Measurements from ENCODE around the gene NXPH1.

Gene NXPH1

DNA sequence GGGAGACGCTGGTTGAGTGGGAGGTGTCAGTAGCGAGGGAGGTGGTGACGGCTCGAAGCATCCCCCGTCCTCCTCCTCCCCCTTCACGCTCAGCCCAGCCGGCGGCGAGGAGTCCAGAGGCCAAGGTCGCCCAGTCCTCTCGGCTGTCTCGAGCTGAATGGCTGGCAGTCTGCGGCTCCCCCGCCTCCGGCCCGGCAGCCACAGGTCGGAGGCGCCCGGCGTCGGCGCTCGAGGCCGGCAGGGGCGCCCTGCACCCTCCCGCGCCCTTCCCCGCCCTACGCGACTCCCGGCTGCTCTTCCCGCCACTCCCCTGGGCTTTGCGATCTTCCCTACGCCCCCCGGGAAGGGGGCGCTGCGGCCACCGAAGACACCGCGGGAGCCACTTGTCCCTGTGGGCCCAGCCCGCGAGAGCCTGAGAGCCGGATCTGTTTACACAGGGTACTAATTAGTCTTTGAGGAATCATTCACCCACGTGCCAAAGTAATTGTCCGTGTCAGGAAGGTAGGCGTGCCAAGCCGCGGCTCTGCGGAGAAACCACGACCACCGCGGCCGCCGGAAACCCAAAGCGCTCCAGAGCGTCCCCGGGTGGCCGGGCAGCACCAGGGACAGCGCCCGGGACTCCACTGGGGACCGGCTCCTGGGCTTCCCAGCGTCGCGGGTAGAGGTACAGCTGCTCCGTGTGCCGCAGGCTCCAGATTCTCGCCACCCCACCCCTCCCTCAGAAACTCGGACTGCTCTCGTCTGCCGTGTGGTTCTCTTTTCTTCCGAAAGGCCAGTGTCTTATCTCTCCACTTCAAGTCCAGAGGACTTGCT, at the start of gene NXPH1:
Gene NXPH1 (plus strand): TSS at position 133 of the 813 bp plus-strand sequence.
- no peak for DNase-seq

DNA sequence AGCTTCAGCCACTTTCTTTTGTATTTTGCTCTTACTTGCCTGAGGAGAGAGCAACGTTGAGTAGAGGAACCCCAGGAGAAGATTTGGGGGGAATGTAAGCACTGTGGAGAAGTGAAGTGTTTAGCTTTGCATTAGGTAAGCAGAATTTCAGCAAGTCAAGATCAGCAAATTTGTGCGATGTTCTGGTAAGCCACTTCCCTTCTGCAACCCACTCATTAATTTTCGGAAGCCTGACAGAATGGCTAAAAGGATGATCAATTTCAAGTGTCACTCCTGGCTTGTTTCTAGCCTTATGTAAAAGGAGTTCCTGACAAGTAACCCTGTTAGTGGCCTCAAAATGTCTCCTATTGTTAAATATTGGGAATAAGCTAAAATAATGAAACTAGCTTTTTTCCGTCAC, 48.5 kb upstream of the NXPH1 start:
- DNase-seq, result no peak

DNA sequence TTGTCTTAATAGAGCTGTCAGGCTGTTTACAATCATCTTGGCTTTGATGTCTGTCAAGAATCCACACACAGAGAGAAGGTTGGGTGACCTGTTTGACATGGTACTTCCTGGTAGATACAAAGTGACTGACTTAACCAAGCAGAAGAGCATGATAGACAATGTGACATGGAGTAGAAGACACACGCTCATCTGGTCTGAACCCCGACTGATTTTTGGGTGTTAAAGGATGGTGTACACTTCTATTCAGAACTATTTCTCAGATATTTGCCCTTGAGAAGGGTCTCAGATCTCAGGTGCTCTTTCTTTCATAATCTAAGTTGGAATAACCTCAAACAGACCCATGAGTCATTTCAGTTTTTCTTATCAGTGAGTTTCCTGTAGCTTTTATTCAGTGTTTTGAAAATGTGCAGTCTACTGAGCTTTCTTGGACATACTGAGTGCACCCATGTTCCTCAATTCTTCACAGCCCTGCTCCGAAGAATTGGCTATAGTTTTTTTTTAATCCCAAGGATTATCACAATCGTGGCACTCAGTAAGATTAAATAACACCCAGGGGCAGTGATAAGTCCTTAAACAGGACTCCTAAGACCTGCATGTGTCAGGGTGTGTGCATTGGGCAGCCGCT, 46.4 kb upstream of the NXPH1 start:
- DNase-seq, result no peak

DNA sequence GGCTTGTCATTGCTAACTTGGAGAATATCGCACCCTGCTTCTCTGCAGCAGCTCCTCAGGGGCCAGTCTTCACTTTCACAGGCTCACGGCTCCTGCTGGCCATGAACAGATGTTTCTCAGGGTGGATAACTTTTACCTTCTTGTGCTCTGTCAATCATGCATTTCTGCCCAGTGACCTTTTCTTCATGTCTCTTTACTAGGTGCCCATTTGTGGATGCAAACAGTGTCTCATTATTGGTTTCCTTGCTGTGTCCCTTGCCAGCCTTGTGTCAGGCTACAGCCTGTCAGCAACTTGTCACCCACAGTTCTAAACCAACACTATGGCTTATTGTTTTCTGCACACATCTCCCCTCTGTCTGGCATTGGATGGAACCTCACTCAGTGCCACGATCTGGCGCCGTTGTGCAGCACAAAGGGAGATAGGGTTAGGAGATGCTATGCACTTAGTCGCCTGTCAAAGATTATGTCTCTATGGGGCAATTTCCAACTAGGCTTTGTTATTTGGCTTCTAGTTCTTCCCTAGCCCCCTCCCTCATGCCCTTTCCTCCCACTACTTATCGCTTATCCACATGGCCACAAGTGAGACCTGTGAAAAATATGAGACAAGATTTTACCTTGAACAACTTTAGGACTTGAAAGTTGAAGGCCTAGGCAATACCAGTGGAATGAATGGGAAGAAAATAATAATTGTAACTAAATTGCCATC, 45.7 kb upstream of the NXPH1 start:
- DNase-seq, result no peak

DNA sequence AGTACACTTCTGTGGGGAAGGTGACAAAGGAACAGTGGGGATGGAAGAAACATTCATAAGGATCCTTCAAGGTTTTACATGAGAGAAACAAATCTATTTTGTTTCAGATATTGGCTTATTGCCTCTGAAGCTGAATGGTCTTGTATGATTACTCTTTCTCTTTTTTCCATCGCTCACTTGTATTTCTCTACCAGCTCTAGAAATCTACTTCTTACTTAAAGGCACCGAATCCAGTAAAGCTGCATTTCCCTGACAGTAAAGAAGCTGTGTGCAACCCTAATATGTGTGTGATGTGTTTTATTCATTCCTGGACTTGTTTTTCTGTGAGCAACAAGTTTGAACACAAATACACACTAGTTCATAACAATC, 45.2 kb upstream of the NXPH1 start:
- DNase-seq, result no peak

DNA sequence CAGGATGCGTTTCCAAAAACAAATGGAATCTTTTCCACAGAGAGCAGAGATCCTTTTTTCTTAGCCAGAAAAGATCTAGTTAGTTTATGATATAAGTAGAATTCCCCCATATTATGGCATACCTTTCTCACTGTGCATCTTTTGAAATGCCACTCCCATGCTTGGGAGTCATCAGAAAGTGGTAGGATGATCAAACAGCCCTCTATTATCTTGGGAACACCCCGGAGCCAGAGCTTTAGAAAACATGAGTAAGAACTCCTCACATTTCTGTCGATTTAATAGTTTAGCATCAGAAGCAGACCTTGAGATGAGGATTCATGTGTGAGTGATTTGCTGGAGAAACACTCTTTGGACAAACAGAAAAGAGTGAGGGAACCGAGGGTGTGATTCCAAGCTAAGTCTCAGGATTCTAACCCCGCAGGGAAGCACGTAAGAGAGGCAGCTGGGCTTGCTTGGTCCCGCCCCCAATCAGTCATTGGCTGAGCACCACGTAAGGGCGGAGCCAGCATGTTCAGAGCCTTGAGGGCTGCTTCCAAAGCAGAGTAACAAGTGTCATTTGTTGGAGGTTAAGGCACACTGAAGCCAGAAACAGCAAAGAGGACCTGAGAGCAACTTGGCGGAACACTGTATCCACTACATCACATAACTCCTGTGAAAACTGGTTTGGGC, 43.7 kb upstream of the NXPH1 start:
- no peak for DNase-seq

DNA sequence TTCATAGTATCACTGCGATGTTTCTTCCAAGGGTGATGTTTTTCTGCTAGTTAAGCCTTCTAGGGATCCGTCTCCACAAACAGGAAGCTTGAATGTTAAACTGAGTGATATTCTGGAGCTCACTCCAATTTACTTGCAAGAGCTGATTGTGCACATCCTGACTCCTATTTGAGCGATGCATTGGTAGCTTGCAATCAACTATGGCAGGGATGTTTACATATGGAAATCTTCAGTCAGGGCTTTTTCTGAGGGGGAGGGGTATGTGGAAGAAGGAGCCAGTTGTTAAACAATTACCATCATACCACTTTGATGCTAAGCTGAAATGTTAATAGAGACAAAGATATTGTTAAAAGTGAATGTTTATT, 43.2 kb upstream of the NXPH1 start:
- no peak for DNase-seq

DNA sequence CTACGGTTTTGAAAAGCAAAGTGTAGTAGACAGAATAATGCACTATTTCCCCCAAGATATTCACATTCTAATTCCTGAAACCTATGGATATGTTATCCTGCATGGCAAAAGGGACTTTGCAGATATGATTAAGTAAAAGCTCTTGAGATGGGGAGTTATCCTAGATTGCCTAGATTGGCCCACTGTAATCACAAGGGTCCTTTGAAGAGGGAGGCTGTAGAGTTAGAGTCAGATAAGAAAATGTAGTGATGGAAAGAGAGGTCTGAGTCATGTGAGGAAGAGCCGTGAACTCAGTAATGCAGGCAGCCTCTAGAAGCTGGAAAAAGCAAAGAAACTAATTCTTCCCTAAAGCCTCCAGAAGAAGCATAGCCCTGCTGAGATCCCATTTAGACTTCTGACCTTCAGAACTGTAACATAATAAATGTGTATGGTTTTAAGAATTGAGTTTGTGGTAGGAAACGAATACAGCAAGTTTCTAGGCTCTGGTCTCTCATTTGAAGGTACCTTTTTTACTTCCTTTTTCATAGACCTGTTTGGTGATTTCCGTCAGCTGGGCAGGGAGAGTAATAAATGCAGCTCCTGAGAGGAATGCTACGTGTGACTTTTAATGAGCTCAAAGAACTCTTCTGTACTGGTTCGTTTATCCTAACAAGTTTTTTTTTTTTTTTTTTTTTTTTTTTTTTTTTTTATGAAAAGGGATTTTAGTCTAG, 41.9 kb upstream of the NXPH1 start:
- no peak for DNase-seq

DNA sequence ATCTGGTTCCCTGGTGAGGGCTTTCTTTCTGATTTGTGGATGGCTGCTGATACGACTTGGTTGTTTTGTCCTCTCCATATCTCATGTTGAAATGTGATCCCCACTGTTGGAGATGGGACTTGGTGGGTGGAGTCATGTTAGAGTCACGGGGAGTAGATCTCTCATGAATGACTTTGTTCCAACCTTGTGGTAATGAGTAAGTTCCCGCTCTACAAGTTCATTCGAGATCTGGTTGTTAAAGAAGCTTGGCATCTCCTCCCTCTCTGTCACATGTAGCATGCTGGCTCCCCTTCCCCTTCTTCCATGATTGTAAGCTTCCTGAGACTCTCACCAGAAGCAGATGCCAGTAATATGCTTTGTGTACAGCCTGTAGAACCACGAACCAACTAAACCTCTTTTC, 37.1 kb upstream of the NXPH1 start:
- DNase-seq, result no peak

DNA sequence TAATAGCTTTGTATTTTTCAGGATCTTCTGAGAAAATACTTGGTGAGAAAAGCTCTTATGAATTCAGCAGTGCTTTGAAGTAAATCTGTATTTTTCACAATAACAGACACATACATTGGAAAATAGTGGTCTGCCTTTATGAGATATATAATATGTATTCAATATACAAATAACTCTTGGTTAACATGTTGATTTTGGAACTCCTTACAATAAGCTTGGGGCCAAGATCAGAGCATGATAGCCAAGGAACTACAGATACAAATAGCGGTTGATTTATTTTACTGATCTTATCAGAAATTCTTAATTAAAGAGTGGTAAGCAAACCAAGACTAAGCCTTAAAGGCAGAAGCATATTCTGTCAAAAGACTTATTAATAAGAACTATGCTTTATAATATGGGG, 24.5 kb upstream of the NXPH1 start:
- DNase-seq, result no peak

DNA sequence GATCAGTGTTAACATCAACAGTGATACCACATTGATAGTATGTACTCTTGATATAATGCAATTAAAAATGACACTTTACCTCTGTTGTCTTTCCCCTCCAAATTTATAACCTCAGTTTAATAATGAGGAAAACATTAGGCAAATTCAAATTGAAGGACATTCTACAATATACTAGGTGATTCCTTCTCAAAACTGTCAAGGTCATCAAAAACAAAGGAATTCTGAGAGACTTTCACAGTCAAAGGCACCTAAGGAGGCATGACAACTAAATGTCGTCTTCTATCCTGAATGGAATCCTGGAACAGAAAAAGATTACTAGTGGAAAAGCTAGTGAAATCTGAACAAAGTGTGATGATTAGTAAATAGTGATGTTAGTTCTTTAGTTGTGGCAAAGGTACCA, 22.3 kb upstream of the NXPH1 start:
- DNase-seq, result no peak

DNA sequence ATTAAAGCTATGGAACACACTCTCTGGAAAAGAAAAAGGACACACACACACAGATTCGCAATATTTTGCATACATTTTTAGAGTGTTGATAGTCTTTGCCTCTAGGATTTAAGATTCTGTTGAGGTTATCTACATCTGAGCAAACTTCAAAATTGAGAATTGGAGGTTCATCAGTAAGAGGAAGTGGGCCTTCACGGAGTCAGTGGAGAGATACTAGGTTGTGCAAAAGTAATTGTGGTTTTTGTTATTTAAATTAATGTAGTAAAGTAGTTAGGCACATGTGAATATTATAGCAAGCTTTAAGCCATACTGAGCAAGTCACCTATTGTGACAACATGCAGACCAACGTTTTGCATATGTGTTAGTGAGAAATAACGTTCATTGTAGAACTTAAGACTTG, 19.8 kb upstream of the NXPH1 start:
- DNase-seq, result no peak

DNA sequence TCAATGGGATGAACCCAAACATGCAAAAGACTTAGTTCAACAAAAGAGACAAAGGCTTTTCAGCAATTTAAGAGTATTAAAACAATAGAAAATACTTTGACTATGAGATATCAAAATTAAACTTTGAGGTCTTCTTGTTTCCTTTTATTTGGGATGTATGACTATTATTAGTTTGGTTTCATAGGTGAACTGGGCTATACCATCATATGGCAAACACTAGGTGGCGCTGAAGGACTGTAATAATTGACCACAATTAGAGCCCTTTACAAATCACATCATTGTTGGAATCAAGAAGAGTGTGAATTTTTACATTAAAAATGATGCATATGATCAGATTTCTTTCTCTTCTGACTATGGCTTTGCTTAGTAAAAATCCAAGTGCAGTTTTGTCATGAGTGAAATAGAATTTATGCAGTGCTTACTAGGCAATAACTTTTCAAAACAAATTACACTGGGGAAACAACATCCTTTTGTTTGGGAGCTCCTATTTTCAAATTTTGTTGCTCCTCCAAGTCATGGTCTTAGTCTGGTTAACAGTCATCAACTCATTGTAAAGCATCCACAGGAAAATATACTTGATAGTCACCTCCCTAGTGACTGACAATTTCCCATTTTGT, 14.7 kb upstream of the NXPH1 start:
- peak; percentile 19 to 59 for DNase-seq

DNA sequence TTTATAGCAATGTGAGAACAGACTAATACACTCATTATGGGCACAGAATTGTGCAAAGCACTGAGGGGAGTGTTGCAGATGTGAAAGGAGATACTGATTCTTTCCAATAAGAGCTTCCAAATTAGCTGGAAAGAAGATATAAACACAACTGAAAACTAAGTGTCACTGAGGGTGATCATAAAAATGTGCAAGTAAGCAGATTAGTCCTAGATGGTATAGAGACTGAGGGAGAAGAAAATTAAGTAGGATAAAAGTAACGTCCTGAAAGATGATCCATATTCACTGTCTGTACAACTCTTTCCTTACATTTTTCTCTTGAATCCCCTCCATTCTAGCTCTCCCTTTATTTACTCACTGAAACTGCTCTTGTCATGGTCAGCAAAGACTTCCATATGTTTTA, 11.2 kb upstream of the NXPH1 start:
- DNase-seq, result no peak

DNA sequence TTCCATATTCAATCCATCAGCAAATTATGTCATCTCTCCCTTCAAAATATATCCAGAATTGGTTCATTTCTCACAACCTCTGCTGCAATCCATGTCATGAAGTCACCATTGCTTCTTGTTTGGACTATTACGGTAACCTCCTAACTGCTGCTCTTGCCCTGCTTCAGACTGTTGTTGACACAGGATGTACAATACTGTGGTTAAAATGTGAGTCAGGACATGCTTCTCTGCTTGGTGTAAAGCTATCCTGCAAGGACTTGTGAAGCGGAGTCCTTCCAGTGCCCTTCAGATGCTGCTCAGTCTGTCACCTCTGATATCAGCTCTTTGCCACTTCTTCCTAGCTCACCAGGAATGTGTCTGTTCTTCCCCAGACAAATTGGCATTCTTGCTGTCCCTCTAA, 10.4 kb upstream of the NXPH1 start:
- DNase-seq, result no peak

DNA sequence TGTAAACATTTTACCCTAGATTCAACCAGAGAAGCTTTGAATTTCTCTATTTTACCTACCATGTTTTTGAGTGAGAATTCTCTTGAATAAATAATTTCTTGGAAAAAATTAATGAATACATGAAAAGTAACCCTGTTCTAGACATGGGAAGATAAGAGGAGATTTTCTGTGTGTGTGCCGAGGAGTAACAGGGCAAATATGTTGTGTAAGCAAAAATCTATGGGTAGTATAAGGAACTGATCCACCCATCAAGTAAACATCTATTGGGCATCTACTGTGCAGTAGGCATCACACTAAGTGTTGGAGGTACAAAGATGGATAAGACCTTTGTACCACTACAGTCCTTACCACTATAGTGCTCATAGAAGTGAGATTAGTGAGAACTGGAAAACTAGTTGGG, 8.2 kb upstream of the NXPH1 start:
- DNase-seq, result no peak

DNA sequence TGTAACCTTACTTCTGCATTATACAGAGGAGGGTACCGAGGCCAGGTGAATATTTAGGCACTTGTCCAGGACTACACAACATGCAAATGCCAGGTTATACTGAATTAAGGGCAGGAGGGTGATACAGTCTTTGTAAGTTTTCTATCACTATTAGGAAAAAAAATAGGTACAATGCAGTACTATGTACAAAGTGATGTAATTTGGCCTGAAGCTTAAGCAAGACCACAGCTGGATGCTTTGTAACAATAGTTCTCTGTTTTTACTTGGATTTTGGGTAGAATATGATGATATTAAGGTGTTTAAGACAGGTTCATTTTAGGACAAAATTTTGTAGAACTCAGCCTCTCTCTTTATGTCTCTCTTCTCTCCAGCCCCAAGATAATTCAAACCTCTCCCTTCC, 2.8 kb upstream of the NXPH1 start:
- DNase-seq, result no peak

DNA sequence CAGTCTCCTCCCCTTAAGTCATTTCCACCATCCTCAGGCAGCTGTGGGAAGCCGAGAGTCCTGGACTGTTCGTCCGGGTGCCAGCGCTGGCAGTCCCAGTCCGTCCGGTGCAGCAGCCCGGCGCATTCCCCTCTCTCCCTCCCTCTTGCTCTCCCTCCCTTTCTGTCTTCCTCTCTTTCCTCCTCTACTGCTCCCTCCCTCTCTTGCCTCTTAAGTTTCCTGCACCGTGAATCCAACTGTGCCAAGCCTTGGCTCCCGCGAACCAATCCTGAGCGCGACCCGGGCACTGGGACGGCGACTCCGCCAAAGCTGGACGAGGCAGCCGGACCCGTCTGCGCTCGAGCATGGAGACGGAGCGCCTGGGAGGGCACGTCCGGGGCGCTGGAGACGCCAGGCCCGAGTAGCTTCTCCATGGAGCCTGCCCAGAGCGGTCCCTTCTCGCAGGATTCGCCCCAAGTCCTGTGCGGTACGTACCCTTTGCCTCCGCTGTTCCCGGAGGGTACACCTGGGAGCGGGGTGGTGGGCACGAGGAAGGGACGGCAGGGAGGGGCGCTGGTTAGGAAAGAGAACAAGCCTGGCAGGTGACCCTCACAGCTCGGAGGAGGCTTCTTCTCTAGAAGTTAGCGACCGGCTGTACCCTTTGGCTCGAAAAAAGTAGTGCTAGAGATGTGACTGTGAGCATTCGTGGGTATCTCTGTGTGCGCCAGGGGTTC, 1.0 kb downstream of the NXPH1 start:
- DNase-seq, result no peak

DNA sequence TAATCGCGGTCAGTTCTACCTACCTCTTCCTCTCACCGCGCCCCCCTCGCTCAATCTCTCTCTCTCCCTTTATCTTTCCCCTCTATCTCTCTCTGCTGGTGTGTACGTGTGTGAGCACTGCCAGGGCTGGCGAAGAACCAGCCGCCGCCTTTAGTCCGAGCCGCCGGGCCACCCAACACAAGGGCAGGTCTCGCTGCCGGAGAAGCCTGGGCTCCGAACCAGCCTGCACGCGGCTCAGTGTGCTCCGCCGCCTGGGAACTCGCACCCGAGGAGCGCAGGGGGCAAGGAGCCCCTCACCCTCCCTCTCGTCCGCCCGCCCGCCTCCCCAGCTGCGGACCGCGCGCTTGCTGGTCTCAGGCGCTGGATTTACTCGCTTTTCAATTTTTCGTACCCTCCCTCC, 1.7 kb downstream of the NXPH1 start:
- DNase-seq, result no peak

DNA sequence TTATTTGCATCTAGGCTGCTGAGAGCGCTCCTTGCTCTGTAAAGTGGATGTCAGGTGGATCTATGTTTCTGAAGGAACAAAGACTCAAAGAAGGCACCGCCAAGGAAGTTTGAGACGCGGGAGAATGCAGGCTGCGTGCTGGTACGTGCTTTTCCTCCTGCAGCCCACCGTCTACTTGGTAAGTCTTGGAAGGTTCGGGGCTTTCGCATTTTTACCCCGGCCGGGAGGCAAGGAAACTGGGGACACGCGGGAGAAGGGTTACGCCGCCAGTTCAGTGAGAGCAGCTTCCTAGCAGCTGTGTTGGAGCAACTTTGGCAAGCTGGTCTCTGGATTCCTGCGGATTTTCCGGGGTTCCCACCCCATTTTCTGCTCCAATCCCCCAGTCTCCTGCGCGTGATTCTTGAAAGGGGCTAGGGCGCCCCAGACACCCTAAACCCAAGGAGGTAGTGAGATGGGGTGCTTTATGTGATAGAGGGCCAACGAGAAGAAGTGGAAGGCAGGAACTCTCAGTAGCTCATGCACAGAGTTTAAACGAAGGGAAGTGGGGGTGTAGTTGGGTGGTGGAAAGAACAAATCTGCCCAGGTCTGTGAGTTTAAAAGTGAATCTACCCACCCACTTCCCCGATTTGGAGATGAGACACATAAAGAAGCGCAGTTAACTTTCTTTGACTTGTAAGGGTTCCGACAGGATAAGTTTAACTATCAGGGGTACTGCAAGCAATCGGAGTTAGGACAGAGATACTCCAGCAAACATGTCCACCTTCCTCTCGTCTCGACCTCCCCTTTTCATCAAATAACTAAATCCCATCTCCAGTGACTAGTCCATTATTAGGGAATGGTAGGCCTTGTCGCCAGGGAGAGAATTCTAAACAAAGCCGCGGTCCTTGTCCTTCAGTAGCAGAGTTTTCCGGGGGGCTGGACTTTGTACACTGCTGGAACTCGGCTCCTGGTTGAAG, 2.5 kb downstream of the NXPH1 start:
- no peak for DNase-seq

DNA sequence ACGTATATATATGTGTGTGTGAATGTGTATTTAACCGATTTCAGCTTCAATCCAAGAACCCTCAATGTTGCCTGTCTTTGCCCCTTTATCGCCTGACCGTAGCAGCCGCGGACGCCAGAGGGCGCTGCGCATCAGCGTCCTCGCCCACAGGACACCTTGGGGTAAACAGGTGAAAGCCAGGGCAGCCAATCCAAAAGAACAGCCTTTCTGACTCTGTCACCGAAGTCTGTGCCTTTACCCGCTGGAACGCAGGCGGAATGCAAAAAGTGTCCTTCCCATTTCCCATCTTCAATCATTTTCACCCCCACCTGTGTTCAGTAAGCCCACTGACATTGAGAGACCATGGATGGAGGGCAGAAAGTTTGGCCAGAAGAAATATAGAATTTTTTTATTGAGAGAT, 3.6 kb downstream of the NXPH1 start:
- peak in 1 of 2 donors; percentile 17 for DNase-seq
